ENCODE results near the gene PPP1R15A. TPM values are rescaled to one million over a fixed set of nuclear protein-coding genes. Genes with fewer than 3 reads are reported as not detected.

The PPP1R15A gene
- total and polyA plus RNA-seq, 2 experiments from 2014 or later = 14.0 to 15.8 TPM

GRCh38 chr19:48883726-48884125 lies 11.5 kb downstream of the PPP1R15A start:
- DNase-seq (ENCODE audit: low spot score) (no peak), ATAC-seq (no peak)
- Histone ChIP-seq H4K20me1 (replicated peaks; ENCODE audit: insufficient read depth) (no peaks in the 10 kb centered on the region), H3K4me3 (no peak overlapping the region), H3K9me2 (ENCODE audit: insufficient read depth) (no peaks in the 10 kb centered on the region), H2AFZ (no peak overlapping the region), H3K27ac (ENCODE audit: low read depth) (no peak overlapping the region), H3F3A (replicated peaks; ENCODE audit: low read depth) (0 out of 2 replicates have a peak, but pooled peaks cover 2% of the 10 kb centered on the region), H3K79me2 (replicated peaks; ENCODE audit: insufficient read depth) (no peaks in the 10 kb centered on the region), H3K4me2 (no peak overlapping the region), H3K4me1 (ENCODE audit: insufficient read depth) (peaks cover 7% of the 10 kb centered on the region; the same call in 1 of the 2 replicates), H3K27me3 (ENCODE audit: insufficient read depth) (no peaks in the 10 kb centered on the region), H3K36me3 (ENCODE audit: insufficient read depth) (no peaks in the 10 kb centered on the region)
- peaks cover 11% of the 10 kb centered on the region; the same call in 2 of the 3 replicates for H3K9me3 Mint-ChIP-seq
- peaks cover 19% of the 10 kb centered on the region; the same call in 1 of the 3 replicates for H3K36me3 Mint-ChIP-seq (ENCODE audit: low read depth)
- no peak for TF ChIP-seq CREB1 (CRISPR knock-in tag; IDR thresholded peaks at IDR 0.05; ENCODE audit: low read depth)
- TF ChIP-seq EZH2phosphoT487 (IDR thresholded peaks at IDR 0.05; ENCODE audit: unreplicated experiment) = no peak
- TF ChIP-seq POLR2AphosphoS5 (IDR thresholded peaks at IDR 0.05; ENCODE audit: low read depth) = no peak
- TF ChIP-seq ZNF331 (CRISPR knock-in tag; IDR thresholded peaks at IDR 0.05; ENCODE audit: low read depth) = no peak
- TF ChIP-seq STAT1 (IDR thresholded peaks at IDR 0.05; ENCODE audit: unreplicated experiment) = no peak
- TF ChIP-seq REST (IDR thresholded peaks at IDR 0.05; ENCODE audit: unreplicated experiment) = no peak
- TF ChIP-seq NANOG (IDR thresholded peaks at IDR 0.05; ENCODE audit: borderline replicate concordance) = no peak
- no peak for TF ChIP-seq ZNF462 (CRISPR knock-in tag; IDR thresholded peaks at IDR 0.05)
- no peak for TF ChIP-seq ZNF114 (CRISPR knock-in tag; IDR thresholded peaks at IDR 0.05)
- no peak for TF ChIP-seq ETS1 (IDR thresholded peaks at IDR 0.05)
- no peak overlapping the region; the same call in 2 of the 3 replicates for H3K4me3 Mint-ChIP-seq
- no peak overlapping the region for H3K27ac Mint-ChIP-seq
- peaks cover 10% of the 10 kb centered on the region for H3K27me3 Mint-ChIP-seq (ENCODE audit: insufficient read depth, low read depth, poor library complexity)
- peaks cover 7% of the 10 kb centered on the region; the same call in 2 of the 3 replicates for H3K4me1 Mint-ChIP-seq
